OCI-LY3 (cell line): ENCODE measurements around the gene UAP1.

Experiments
- EZH2phosphoT487 ChIP-seq: fragments of 200-600 bp; shearing (Covaris generic); IDR thresholded peaks from 2 replicates; pipeline ENCODE4 v1.6.1; 2018; ENCODE audit warnings: antibody characterized with exemption, mixed run types, low read depth
- TF ChIP-seq, protein P1 (sequence below): fragments of 200-600, 300-600 bp; sonication (generic); IDR thresholded peaks from 2 replicates; pipeline ENCODE4 v1.5.1; 2014; ENCODE audit warnings: antibody characterized with exemption, low read length, low read depth

- TF ChIP-seq, protein P1, sequence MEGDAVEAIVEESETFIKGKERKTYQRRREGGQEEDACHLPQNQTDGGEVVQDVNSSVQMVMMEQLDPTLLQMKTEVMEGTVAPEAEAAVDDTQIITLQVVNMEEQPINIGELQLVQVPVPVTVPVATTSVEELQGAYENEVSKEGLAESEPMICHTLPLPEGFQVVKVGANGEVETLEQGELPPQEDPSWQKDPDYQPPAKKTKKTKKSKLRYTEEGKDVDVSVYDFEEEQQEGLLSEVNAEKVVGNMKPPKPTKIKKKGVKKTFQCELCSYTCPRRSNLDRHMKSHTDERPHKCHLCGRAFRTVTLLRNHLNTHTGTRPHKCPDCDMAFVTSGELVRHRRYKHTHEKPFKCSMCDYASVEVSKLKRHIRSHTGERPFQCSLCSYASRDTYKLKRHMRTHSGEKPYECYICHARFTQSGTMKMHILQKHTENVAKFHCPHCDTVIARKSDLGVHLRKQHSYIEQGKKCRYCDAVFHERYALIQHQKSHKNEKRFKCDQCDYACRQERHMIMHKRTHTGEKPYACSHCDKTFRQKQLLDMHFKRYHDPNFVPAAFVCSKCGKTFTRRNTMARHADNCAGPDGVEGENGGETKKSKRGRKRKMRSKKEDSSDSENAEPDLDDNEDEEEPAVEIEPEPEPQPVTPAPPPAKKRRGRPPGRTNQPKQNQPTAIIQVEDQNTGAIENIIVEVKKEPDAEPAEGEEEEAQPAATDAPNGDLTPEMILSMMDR, result no peak
- no peak for TF ChIP-seq EZH2phosphoT487
Measured at GRCh38 chr1:162564762-162565218, 3.3 kb downstream of the UAP1 start.
